ENCODE measurements around the gene RASA3. TPM values are rescaled to one million over a fixed set of nuclear protein-coding genes. Genes with fewer than 3 reads are reported as not detected.

Gene RASA3
- total RNA-seq, 1 experiment from 2014 or later = 9.1 TPM

- POLR2A ChIA-PET = no interaction called here
Observed at GRCh38 chr13:114007566-114007965, 124.9 kb downstream of the RASA3 start.

GRCh38 chr13:114005206-114005724 lies 127.2 kb downstream of the RASA3 start:
- Mint-ChIP-seq H3K27ac (ENCODE audit: low read depth, unreplicated experiment) (no peak overlapping the region), H3K36me3 (ENCODE audit: insufficient read depth, unreplicated experiment) (peaks cover 16% of the 10 kb centered on the region), H3K4me3 (ENCODE audit: unreplicated experiment) (no peak overlapping the region), H3K27me3 (ENCODE audit: insufficient read depth, unreplicated experiment) (no peaks in the 10 kb centered on the region), H3K4me1 (ENCODE audit: insufficient read depth, unreplicated experiment) (peaks cover 7% of the 10 kb centered on the region), H3K9me3 (ENCODE audit: unreplicated experiment) (no peaks in the 10 kb centered on the region)
- ChIA-PET POLR2A (no interaction called here), CTCF (no interaction called here)
- TF ChIP-seq, protein P1, sequence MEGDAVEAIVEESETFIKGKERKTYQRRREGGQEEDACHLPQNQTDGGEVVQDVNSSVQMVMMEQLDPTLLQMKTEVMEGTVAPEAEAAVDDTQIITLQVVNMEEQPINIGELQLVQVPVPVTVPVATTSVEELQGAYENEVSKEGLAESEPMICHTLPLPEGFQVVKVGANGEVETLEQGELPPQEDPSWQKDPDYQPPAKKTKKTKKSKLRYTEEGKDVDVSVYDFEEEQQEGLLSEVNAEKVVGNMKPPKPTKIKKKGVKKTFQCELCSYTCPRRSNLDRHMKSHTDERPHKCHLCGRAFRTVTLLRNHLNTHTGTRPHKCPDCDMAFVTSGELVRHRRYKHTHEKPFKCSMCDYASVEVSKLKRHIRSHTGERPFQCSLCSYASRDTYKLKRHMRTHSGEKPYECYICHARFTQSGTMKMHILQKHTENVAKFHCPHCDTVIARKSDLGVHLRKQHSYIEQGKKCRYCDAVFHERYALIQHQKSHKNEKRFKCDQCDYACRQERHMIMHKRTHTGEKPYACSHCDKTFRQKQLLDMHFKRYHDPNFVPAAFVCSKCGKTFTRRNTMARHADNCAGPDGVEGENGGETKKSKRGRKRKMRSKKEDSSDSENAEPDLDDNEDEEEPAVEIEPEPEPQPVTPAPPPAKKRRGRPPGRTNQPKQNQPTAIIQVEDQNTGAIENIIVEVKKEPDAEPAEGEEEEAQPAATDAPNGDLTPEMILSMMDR (IDR thresholded peaks at IDR 0.05; ENCODE audit: unreplicated experiment) = no peak
- no TSS peak for BruUV-seq (replicated peaks)
- no peak for DNase-seq (ENCODE audit: unreplicated experiment)
- intact Hi-C loops (cut with micrococcal nuclease) = no loop called here

More at GRCh38 chr13:114007566-114007965, 124.9 kb downstream of the RASA3 start:
- H3K9me3 Mint-ChIP-seq (ENCODE audit: unreplicated experiment) = no peaks in the 10 kb centered on the region
- no peak for DNase-seq (ENCODE audit: unreplicated experiment)
- TF ChIP-seq, protein P1 (IDR thresholded peaks at IDR 0.05; ENCODE audit: unreplicated experiment) = no peak
- H3K4me3 Mint-ChIP-seq (ENCODE audit: unreplicated experiment) = no peak overlapping the region
- H3K36me3 Mint-ChIP-seq (ENCODE audit: insufficient read depth, unreplicated experiment) = peaks cover 10% of the 10 kb centered on the region
- CTCF ChIA-PET = no interaction called here
- no peak overlapping the region for H3K27ac Mint-ChIP-seq (ENCODE audit: low read depth, unreplicated experiment)
- no peaks in the 10 kb centered on the region for H3K27me3 Mint-ChIP-seq (ENCODE audit: insufficient read depth, unreplicated experiment)
- intact Hi-C loops (cut with micrococcal nuclease) = no loop called here
- no TSS peak for BruUV-seq (replicated peaks)
- H3K4me1 Mint-ChIP-seq (ENCODE audit: insufficient read depth, unreplicated experiment) = peaks cover 7% of the 10 kb centered on the region

DNA sequence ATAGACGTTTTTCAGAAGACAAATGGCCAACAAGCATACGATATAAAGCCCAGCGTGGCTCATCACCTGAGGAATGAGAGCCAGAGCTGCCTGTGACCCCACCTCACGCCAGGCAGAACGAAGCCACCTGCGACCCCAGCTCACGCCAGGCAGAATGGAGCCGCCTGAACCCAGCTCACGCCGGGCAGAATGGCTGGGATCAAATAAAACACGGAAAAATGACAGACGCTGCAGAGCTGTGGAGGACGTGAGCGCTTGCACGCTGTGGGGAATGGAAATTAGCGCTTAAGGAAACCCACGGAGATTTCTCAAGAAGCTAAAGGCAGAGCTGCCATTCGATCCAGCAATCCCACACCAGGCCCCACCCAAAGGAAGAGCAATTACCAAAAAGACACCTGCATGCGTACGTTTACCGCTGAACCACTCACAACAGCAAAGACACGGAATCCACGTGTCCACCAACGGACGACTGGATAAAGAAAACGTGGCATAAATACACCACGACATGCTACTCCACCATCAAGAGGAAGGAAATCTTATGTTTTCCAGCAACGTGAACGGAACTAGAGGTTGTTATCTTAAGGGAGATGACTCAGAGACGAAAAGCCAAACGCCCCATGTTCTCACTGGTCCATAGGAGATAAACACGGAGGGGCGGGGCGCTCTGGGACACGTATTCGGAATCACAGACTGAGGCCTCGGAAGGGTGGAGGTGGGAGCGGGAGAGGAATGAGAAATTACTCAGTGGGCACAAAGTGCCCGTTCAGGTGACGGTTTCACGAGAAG lies 127.8 kb downstream of the RASA3 start:
- no peak for DNase-seq (ENCODE audit: unreplicated experiment)
- intact Hi-C loops (cut with micrococcal nuclease) = no loop called here
- H3K9me3 Mint-ChIP-seq (ENCODE audit: unreplicated experiment) = no peaks in the 10 kb centered on the region
- H3K4me1 Mint-ChIP-seq (ENCODE audit: insufficient read depth, unreplicated experiment) = peaks cover 7% of the 10 kb centered on the region
- no peak overlapping the region for H3K27ac Mint-ChIP-seq (ENCODE audit: low read depth, unreplicated experiment)
- no peaks in the 10 kb centered on the region for H3K27me3 Mint-ChIP-seq (ENCODE audit: insufficient read depth, unreplicated experiment)
- POLR2A ChIA-PET = interaction anchor here (2.0 kb wide), 1 partner anchor 11 kb away, joined by 6 read pairs; no protein-coding TSS in a partner anchor
- H3K36me3 Mint-ChIP-seq (ENCODE audit: insufficient read depth, unreplicated experiment) = peaks cover 15% of the 10 kb centered on the region
- CTCF ChIA-PET = no interaction called here
- H3K4me3 Mint-ChIP-seq (ENCODE audit: unreplicated experiment) = no peak overlapping the region
- TF ChIP-seq, protein P1 (IDR thresholded peaks at IDR 0.05; ENCODE audit: unreplicated experiment) = no peak
- no TSS peak for BruUV-seq (replicated peaks)

DNA sequence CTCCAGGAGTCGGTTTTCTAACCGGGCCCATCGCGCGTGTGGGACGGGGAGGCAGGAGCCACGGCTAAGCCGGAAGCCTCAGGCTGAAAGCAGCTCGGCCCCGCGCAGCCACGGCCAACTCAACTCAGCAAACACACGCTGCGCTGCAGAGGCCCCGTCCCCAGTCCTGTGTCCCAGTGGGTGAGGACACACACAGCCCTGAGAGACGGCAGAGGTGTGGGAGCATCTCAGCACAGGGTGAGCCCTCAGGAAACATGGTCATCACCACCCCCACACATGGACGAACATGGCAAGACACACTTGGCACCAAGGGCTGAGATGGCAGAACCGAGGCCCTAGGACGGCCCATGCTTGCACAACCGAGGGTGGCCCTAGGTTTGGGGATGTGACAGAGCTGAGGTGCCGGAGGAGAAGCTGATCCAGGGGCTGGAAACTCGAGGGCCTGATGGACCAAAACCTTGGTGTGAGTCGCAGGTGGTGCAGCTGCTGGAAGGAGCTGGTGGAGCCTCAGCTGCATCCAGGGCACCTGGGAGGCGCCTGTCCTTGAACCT lies 129.6 kb downstream of the RASA3 start:
- DNase-seq (ENCODE audit: unreplicated experiment) = no peak
- TF ChIP-seq, protein P1 (IDR thresholded peaks at IDR 0.05; ENCODE audit: unreplicated experiment) = no peak
- H3K36me3 Mint-ChIP-seq (ENCODE audit: insufficient read depth, unreplicated experiment) = peaks cover 16% of the 10 kb centered on the region
- peaks cover 7% of the 10 kb centered on the region for H3K4me1 Mint-ChIP-seq (ENCODE audit: insufficient read depth, unreplicated experiment)
- BruUV-seq (replicated peaks) = no TSS peak
- H3K4me3 Mint-ChIP-seq (ENCODE audit: unreplicated experiment) = no peak overlapping the region
- H3K27me3 Mint-ChIP-seq (ENCODE audit: insufficient read depth, unreplicated experiment) = no peaks in the 10 kb centered on the region
- no peak overlapping the region for H3K27ac Mint-ChIP-seq (ENCODE audit: low read depth, unreplicated experiment)
- intact Hi-C loops (cut with micrococcal nuclease) = no loop called here
- POLR2A ChIA-PET = interaction anchor here (0.9 to 2.0 kb wide), 2 partner anchors 13 to 32 kb away, joined by 3 to 6 read pairs; no protein-coding TSS in a partner anchor
- no peaks in the 10 kb centered on the region for H3K9me3 Mint-ChIP-seq (ENCODE audit: unreplicated experiment)
- CTCF ChIA-PET = no interaction called here

Data from MCF 10A (cell line).